SK-N-DZ (cell line): ENCODE data around the gene PRRC2B. TPM values are rescaled to one million over a fixed set of nuclear protein-coding genes. Genes with fewer than 3 reads are reported as not detected.
A peak's percentile ranks its signal among the peaks of the same experiment; 100 is the strongest.
"Not testable (repeated sequence)": the region's sequence is repeated elsewhere in the genome, so short reads cannot be mapped to it uniquely, and the experiment has no call there.

ENCODE experiments used
- DNase-seq: peaks from one replicate; pipeline ENCODE4 v3.0.0-alpha.2; 2015; ENCODE audit warnings: low spot score
- polyA plus RNA-seq, 2 experiments: library from polyadenylated mRNA; depleted of rRNA; stranded (reverse); fragments of >200 nt; gene quantifications; 2 replicates each; pipeline ENCODE4 v1.2.3, GENCODE V29; 2014

PRRC2B gene
- 81.2 and 95.5 TPM in 2 replicates for polyA plus RNA-seq (2014; cell fraction: cytosol; rRNA removed)
- 79.4 and 130 TPM in 2 replicates for polyA plus RNA-seq (2014; cell fraction: nucleus; rRNA removed)

DNA sequence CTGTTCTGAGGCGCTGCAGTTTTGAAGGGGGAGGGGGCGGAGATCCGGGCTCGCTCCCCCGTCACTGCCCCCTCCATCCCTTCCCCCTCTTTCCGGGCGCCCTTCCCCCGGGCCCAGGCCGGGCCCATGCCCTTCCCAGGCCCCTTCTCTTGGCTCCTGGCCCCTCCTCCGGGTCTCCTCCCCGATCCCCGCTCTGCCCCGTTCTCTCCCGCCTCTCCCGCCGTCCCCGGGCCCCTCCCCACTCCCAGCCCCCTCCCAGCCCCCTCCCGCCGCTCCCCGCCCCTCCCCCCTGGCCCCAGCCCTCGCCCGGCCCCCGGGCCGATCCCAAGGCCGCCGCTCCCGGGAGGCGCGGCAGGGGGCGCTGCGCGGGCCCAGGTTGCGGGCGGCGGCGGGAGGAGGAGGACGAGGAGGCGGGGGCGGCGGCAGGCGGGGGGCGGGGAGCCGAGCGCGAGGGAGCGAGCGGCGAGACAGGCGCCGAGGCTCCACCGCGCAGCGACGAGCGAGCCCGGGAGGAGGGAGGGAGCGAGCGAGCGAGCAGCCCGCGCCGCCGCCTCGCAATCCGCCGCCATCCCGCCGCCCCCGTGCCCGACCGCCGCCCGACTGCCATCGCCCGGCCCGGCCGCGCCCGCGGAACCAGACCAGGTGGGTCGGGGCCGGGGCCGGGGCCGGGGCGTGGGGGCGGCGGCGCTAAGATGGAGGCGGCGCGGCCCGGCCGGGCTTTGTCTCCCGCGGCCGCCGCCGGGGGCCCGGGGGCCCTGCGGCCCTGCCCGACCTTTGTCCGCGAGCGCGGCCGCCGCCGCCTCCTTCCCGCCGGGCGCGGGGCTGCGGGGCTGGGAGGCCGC, at the start of gene PRRC2B:
Gene PRRC2B (plus strand): TSS at position 465 of the 842 bp plus-strand sequence. CDS start 36,059 bp downstream, outside the sequence.
- peak; percentile 94 for DNase-seq

DNA sequence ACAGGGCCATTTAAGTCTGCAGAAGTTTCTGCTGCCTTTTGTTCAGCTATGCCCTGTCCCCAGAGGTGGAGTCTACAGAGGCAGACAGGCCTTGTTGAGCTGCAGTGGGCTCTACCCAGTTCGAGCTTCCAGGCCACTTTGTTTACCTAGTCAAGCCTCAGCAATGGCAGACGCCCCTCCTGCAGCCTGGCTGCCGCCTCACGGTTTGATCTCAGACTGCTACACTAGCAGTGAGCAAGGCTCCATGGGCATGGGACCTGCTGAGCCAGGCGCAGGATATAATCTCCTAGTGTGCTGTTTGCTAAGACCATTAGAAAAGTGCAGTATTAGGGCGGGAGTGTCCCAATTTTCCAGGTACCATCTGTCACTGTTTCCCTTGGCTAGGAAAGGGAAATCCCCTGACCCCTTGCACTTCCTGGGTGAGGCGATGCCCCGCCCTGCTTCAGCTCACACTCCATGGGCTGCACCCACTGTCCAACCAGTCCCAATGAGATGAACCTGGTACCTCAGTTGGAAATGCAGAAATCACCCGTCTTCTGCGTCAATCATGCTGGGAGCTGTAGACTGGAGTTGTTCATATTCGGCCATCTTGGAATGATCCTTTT, 48.9 kb upstream of the PRRC2B start:
- DNase-seq = not testable (repeated sequence)

DNA sequence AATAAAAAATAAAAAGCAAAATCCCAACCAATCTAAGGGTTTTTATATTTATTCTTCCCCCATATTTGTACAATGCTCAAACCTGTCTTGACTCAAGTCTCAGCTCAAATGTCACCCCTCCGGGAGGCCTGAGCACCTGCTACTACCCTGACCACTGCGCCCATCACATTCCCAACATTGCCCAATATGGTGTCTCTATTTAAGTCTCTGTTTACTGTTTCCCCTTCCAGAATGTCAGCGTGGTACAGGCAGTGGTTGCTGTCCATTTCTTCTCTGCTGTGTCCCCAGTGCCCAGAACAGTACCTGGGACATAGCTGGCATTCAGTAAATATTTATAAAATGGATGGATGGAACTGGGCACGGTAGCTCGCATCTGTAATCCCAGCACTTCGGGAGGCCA, 47.3 kb upstream of the PRRC2B start:
- no peak for DNase-seq

DNA sequence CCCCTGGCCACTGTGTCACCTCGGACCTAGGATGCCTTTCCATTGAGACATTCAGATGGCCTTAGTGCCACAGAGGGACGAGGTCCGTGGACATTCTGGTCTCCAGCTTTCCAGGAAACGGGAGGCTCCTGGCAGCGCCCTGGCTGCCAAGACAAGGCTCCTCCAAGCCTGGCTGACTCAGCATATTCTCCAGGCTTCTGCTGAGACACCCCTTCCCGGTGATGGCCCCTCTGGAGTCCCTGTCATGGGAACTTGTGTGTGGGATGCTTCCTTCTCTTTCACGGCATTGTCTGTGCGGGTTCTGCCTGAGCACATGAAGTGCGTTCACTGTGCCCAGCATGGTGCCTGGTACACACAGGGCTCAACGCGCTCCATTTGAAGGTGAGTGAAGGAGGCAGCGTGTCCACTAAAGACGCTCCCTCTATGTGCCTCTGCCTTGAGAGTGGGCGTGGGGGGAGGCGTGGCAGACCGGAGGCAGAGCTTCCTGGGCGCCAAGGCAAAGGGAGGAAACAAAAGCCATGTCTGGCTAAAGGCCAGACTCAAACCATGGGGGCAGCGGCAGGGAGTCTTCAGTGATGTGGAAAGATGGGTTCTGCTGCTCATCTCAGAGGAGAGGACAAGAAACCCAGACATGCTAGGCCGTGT, 46.4 kb upstream of the PRRC2B start:
- DNase-seq = no peak

DNA sequence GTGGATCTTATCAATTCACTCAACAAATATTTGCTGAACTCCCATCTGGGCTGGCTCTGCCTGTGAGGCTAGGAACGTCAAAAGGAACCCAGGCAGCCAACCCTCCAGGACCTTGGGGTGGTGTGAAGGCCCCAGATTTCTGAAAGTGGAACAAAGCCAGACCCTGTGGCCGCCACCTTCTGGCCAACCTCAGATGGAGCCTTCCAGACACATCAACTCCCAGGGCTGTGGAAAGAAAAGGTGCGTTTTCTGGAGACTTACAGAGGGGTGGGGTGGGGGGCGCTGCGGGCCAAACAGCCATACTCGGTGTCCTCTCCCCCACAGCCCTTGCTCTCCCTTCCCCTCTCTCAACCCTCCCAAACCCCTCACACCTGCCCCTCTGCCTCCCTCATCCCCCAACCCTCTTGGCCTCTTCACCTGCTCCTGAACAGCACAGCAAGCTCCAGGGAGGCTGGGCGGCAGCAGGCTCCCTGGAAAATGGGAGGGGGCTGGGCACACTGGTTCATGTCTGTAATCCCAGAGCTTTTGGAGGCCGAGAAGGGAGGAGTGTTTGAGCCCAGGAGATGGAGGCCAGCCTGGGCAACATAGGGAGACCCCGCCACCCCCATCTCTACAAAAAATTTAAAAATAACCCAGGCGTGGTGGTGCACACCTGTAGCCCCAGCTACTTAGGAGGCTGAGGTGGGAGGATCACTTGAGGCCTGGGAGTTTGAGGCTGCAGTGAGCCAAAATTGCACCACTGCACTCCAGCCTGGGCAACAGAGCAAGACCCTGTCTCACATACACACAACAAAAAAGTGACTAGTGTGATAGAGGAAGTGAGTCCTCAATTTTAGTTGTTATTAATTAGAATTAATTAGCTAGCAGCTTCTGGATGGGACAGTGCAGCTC, 45.0 kb upstream of the PRRC2B start:
- no peak for DNase-seq

DNA sequence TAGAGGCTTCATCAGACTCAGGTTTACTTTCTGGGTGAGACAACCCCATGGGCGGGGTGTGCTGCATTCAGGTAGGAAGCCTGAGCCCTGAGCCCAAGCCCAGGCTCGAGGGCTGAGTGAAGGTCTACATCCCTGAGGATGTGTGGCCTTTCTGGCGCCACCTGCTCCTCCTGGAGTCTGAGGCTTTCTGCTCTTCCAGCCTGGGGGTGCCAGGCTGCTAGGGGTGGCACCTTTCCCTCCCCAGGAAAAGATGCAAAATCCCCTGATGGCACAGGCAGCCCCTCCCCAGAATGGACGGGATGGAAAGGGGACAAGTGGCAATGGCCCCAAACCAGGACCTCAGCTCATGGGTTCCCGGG, 44.4 kb upstream of the PRRC2B start:
- no peak for DNase-seq

DNA sequence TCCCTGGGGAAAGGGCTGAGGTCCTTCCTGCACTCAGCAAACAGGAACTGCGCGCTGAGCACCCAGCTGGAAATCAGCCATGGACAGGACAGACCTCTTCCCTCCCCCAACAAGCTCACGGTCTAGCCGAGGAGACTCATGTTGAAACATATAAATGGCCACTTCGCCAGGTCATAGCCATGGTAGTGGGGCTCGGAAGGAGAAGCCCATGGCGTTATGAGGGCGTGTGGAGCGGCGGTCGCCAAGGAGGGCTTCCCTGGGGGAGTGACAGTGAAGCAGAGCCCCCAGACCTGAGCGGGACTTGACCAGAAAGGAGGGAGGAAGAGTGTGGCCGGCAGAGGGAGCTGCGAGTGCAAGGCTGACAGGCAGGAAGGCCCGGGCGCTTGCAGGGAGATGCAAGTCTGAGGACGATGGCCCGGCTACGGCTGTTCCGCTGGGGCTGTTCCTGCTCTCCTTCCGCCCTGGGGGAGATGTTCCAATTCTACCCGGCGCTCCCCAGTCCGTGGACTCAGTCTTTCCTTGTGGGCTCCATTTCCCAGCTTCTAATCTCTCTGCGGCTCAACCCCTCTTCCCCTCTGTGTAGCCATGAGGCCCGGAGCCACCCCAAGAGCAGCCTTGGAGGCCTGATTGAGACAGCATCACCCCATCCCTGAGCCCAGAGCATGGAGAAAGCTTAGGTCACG, 43.9 kb upstream of the PRRC2B start:
- peak; percentile 87 for DNase-seq

DNA sequence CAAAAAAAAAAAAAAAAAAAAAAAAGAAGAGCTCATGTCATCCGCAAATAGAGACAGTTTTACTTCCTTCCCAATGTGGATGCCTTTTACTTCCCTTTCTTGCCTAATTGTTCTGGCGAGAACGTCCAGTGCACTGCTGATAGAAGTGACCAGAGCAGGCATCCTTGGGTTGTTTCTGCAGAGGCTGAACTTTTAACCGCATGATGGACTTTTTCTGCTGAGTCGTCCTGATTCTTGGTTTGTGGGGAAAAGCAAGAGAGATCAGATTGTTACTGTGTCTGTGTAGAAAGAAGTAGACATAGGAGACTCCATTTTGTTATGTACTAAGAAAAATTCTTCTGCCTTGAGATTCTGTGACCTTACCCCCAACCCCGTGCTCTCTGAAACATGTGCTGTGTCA, 37.4 kb upstream of the PRRC2B start:
- DNase-seq = not testable (repeated sequence)

DNA sequence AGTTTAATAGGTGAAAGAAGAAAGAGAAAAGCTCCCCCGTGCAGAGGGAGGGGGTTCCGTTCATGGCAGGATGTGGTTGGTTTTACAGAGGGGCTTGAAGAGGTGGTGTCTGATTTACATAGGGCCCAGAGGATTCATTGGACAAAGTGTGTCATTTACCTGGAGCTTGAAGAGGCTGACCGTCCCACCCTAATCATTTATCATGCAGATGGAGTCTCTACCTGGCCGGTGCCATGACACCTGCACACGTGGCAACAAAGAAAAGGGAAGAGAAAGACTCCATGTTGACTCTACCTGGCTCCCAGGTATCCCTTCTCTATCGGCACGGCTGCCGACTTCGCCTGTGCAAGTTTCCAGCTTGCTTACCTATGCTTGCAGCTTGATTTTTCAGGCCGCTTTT, 35.3 kb upstream of the PRRC2B start:
- DNase-seq = no peak

DNA sequence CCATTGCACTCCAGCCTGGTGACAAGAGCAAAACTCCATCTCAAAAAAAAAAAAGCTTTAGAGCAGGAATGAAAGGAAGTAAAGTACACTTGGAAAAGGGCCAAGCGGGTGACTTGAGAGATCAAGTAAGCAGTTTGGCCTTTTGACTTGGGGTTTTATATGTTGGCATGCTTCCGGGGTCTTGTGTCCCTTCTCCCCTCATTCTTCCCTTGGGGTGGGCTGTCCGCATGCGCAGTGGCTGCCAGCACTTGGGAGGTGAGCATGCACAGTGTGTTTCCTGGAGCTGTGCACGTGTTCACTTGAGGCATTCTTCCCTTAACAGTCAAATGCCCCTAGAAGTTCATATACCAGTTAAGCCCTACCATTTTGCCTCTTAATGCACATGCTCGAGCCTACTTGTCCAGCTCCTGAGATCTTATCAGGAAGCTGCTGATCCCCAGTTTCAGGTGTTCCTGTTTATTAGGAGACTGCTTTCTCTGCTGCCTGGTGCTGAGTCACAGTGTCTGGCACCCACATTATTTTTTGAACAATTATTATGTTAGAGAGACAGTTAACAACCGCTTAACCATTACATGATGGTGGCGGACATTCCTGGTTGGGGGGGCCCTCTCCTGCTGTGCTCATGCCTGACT, 32.6 kb upstream of the PRRC2B start:
- DNase-seq = no peak

DNA sequence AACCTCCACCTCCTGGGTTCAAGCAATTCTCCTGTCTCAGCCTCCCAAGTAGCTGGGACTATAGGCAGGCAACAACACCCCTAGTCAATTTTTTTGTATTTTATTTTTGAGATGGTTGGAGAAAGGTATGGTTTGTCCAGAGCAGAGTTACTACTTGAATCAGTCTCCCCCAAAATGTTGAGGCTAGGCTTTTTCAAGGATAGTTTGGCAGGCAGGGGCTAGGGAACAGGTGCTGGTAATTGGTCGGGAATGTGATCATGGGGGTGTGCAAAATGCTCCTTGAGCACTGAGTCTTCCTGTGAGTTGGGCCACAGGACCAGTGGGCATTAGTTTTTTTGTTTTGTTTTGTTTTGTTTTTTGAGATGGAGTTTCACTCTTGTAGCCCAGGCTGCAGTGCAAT, 28.3 kb upstream of the PRRC2B start:
- DNase-seq = no peak

DNA sequence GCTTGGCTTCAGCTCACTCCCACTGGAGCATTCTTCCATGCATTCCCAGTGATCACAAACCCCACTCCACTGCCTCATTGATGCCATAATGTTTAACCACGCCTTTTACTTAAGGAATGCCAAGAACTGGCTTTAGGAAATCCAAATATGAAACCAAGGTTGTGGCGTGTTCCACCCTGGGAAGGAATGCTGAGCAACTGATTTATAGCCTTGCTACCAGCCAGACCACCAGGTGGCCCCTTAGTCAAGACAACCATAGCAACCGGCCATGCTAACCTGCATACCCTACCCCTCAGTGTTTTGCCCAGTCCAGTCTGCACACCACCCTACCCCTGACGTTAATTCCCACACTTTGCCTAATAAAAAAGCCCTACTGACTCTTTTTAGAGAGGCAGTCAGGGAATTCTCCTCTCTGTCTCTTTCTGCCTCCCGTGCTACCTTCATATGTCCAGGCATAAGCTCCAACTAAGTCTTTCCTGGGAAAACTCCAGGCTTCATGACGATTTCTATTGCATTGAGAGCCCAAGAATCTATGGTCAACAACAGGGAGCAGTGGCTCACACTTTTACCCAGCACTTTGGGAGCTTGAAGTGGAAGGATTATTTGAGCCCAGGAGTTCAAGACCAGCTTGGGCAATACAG, 27.0 kb upstream of the PRRC2B start:
- peak; percentile 73 for DNase-seq

DNA sequence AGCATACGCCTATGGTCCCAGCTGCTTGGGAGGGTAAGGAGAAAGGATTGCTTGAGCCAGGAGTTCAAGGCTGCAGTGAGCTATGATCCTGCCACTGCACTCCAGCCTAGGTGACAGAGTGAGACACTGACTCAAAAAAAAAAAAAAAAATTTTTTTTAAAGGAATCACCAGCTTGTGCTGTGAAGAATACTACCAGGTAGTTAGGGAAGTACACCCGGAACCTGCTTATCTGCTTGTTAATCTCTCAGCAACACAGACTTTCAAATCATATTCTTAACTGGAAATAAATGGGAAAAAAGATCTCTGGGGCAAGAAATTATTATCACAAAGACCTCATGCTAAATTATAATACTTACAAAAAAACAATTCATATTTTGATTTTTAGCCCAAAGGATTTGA, 26.4 kb upstream of the PRRC2B start:
- no peak for DNase-seq

DNA sequence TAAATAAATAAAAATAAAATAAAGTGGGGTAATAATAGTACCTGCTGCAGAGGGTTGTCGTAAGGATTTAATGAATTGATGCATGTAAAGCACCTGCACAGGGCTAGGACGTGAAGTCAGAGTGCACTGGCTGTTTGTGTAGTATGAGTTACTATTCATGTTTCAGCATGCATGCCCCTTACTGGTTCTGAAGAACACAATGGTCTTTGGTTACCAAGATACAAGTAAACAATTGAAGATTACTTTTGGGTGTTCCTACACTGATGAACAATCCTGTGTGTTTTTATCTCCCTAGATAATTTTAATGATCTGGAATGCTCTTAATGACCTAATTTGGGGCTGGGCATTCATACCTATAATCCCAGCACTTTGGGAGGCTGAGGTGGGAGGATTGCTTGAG, 23.2 kb upstream of the PRRC2B start:
- no peak for DNase-seq

DNA sequence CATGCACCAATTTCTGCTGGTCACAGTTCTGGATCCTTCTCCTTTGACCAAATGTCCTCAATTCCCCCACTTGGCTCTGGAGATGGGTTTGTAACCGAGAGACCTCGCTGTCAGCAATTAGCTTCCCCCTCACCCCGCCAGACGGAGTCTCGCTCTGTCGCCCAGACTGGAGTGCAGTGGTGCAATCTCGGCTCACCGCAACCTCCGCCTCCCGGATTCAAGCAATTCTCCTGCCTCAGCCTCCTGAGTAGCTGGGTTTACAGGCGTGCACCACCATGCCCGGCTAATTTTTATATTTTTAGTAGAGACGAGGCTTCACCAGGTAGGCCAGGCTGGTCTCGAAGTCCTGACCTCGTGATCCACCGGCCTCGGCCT, 21.3 kb upstream of the PRRC2B start:
- not testable (repeated sequence) for DNase-seq

DNA sequence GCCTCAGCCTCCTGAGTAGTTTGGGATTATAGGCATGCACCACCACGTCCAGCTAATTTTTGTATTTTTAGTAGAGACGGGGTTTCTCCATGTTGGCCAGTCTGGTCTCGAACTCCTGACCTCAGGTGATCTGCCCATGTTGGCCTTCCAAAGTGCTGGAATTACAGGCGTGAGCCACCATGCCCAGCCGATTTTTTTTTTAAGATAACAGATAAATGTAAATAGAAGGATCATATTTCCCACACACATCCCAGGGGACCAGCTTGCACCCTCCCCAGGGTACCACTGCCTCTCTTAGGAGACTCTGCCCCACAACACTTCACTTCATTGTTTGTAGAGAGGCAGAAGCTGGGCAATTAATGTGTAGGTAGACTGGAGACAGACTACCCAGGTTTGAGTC, 19.2 kb upstream of the PRRC2B start:
- DNase-seq = not testable (repeated sequence)

DNA sequence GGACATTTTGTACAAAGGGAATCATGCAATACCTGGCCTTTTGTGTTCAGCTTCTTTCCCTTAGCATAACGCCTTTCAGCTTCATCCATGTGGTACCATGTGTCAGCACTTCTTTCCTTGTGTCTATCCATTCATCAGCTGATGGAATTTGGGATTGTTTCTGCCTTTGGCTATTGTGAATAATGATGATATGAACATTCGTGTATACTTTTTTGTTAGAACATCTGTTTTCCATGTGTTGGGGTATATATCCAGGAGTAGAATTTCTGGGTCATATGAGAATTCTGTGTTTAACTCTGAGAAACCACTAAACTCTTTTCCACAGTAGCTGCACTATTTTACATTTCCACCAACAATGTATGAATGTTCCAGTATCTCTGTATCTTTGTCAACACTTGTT, 14.8 kb upstream of the PRRC2B start:
- no peak for DNase-seq

DNA sequence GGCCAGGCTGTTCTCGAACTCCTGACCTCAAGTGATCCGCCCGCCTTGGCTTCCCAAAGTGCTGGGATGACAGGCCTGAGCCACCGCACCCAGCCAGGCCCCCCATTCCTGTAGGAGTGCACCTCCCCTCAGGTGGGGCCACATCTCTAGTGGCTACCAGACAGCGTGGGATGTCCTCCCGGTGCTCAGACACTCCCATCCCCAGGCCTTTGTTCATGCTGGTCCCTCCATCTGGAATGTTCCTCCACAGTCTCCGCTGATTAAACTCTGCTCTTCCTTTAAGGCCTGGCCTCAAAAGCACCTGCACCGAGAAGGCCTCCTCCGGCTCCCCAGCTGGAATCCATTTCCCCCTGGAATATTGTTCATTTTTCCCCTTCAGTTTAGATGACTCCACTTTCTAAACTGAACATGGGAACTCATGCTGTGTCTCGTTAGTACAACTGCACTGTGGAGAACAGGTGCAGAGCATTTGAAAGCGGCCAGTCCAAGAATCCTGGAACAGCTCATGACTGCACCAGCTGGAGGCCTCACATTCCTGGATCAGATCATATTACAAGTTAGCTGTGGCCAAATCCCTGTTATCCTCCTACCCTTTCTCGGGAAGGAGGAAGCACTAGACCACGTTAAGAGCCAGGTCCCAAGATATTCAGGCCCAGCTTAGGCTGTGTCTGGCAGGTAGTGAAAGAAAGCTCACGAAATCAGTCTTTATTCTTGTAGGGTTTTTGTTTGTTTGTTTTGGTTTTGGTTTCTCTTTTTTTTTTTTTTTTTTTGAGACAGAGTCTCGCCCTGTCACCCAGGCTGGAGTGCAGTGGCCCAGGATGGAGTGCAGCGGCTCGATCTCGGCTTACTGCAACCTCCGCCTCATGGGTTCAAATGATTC, 10.8 kb upstream of the PRRC2B start:
- DNase-seq = peak; percentile 84

DNA sequence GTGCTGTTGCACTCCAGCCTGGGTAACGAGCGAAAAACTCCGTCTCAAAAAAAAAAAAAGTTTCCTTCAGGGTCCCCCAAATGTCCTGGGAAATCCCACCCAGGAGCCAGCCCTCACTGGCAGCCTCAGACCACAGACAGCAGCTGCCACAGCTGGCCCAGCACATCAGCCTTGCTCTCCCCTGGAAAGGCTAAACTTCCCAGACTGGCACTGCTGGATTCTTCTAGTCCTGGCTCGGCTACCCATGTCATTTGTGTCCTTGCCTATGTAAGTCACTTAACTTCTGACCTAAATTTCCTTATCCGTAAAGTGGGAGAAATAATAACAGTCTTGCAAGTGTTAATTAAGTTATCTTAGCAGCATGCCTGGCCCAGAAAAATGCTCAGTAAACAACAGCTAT, 8.6 kb upstream of the PRRC2B start:
- DNase-seq = no peak
